K562 (cell line): Measurements from ENCODE around the gene INPP4B.

Experiments
- CREB5 ChIP-seq: fragments of 250-450 bp; sonication (Bioruptor Pico); IDR thresholded peaks from 2 replicates; pipeline ENCODE4 v1.5.0; 2020; ENCODE audit warnings: mild to moderate bottlenecking
- IRF2 ChIP-seq: sonication (generic); formaldehyde crosslinking; IDR thresholded peaks from 2 replicates; pipeline ENCODE4 v1.8.1; 2022; ENCODE audit warnings: mild to moderate bottlenecking, missing genetic modification reagents
- LEF1 ChIP-seq: fragments of 450-650 bp; IDR thresholded peaks from 2 replicates; pipeline ENCODE4 v1.6.1; 2016; ENCODE audit warnings: mild to moderate bottlenecking
- POLR2A ChIP-seq: fragments of 450-650 bp; conservative IDR thresholded peaks from 2 replicates; pipeline ENCODE4 v1.6.1; 2016
- U2AF2 ChIP-seq: fragments of 200-400 bp; formaldehyde crosslinking; optimal IDR thresholded peaks from 2 replicates; pipeline ENCODE3; 2017; ENCODE audit warnings: low read depth, mild to moderate bottlenecking, low read length
- TF ChIP-seq, protein P1 (sequence below): fragments of 250-450 bp; sonication (Bioruptor Pico); IDR thresholded peaks from 2 replicates; pipeline ENCODE4 v1.8.0; 2021; ENCODE audit warnings: mild to moderate bottlenecking, moderate library complexity
- TF ChIP-seq, protein P2 (sequence below), 3 experiments: IDR thresholded peaks in 2 of 3; conservative IDR thresholded peaks in 1 of 3; 2 replicates each; pipeline ENCODE4 v1.5.1; 2011 to 2012; ENCODE audit warnings: low read length in 3 of 3, mild to moderate bottlenecking in 3 of 3, control low read depth in 2 of 3, improper control_type of control experiment in 1 of 3, inconsistent platforms in 1 of 3, low read depth in 1 of 3, mixed read lengths in 1 of 3, moderate library complexity in 1 of 3; ENCODE audit not compliant: insufficient read depth in 2 of 3
- TF ChIP-seq, protein P3 (sequence below), 2 experiments: fragments of 450-650 bp in 1 of 2; sonication (generic) in 1 of 2; formaldehyde crosslinking in 1 of 2; IDR thresholded peaks in 1 of 2; conservative IDR thresholded peaks in 1 of 2; 2 replicates each; pipeline versions ENCODE4 v1.6.1 to v1.8.1; 2016 to 2023; ENCODE audit warnings: mild to moderate bottlenecking in 2 of 2, moderate library complexity in 2 of 2, inconsistent platforms in 1 of 2, missing genetic modification reagents in 1 of 2

- TF ChIP-seq, protein P1, sequence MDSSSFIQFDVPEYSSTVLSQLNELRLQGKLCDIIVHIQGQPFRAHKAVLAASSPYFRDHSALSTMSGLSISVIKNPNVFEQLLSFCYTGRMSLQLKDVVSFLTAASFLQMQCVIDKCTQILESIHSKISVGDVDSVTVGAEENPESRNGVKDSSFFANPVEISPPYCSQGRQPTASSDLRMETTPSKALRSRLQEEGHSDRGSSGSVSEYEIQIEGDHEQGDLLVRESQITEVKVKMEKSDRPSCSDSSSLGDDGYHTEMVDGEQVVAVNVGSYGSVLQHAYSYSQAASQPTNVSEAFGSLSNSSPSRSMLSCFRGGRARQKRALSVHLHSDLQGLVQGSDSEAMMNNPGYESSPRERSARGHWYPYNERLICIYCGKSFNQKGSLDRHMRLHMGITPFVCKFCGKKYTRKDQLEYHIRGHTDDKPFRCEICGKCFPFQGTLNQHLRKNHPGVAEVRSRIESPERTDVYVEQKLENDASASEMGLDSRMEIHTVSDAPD (CRISPR knock-in tag): no peak
- TF ChIP-seq CREB5 (CRISPR knock-in tag) (no peak), LEF1 (no peak), POLR2A (no peak), U2AF2 (no peak), IRF2 (no peak)
- TF ChIP-seq, protein P2, sequence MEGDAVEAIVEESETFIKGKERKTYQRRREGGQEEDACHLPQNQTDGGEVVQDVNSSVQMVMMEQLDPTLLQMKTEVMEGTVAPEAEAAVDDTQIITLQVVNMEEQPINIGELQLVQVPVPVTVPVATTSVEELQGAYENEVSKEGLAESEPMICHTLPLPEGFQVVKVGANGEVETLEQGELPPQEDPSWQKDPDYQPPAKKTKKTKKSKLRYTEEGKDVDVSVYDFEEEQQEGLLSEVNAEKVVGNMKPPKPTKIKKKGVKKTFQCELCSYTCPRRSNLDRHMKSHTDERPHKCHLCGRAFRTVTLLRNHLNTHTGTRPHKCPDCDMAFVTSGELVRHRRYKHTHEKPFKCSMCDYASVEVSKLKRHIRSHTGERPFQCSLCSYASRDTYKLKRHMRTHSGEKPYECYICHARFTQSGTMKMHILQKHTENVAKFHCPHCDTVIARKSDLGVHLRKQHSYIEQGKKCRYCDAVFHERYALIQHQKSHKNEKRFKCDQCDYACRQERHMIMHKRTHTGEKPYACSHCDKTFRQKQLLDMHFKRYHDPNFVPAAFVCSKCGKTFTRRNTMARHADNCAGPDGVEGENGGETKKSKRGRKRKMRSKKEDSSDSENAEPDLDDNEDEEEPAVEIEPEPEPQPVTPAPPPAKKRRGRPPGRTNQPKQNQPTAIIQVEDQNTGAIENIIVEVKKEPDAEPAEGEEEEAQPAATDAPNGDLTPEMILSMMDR (IDR thresholded peaks at IDR 0.05 in 2 of 3, conservative IDR thresholded peaks at IDR 0.05 in 1 of 3; ENCODE audit: insufficient read depth in 2 of 3, low read depth in 1 of 3, low read length in 3 of 3): no peak
- TF ChIP-seq, protein P3, sequence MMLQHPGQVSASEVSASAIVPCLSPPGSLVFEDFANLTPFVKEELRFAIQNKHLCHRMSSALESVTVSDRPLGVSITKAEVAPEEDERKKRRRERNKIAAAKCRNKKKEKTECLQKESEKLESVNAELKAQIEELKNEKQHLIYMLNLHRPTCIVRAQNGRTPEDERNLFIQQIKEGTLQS (IDR thresholded peaks at IDR 0.05): no peak
- TF ChIP-seq, protein P3 (CRISPR knock-in tag; conservative IDR thresholded peaks at IDR 0.05): no peak
Measured at GRCh38 chr4:142158980-142159379, 687.1 kb downstream of the INPP4B start.
